Liver (tissue), 9 donors: ENCODE results near the gene EXOC2. TPM values are rescaled to one million over a fixed set of nuclear protein-coding genes. Genes with fewer than 3 reads are reported as not detected.

Experiments
- DNase-seq: peaks from one replicate; pipeline ENCODE4 v3.0.0-alpha.2; 2017; ENCODE audit warnings: low spot score
- H3K27ac ChIP-seq, 2 donors: one replicate each; pipeline ENCODE4 v1.7.0; 2013; ENCODE audit warnings: inconsistent platforms in 2 of 2, low read length in 2 of 2, control low read depth in 1 of 2, low read depth in 1 of 2, mild to moderate bottlenecking in 1 of 2
- H3K27me3 ChIP-seq, 4 donors: one replicate each; pipeline versions ENCODE4 v1.6.1 to v1.7.0; 2013; ENCODE audit warnings: low read length in 3 of 4, inconsistent platforms in 1 of 4, mild to moderate bottlenecking in 1 of 4, moderate library complexity in 1 of 4; ENCODE audit not compliant: control insufficient read depth in 4 of 4, insufficient read depth in 4 of 4
- H3K36me3 ChIP-seq, 4 donors: one replicate each; pipeline versions ENCODE4 v1.6.1 to v1.7.0; 2013; ENCODE audit warnings: low read length in 3 of 4, mild to moderate bottlenecking in 3 of 4, low read depth in 1 of 4, moderate library complexity in 1 of 4; ENCODE audit not compliant: control insufficient read depth in 4 of 4, insufficient read depth in 3 of 4
- H3K4me1 ChIP-seq, 4 donors: one replicate each; pipeline versions ENCODE4 v1.6.1 to v1.7.0; 2013; ENCODE audit warnings: low read length in 3 of 4, mild to moderate bottlenecking in 3 of 4, moderate library complexity in 1 of 4; ENCODE audit not compliant: control insufficient read depth in 4 of 4, insufficient read depth in 4 of 4
- H3K4me3 ChIP-seq, 3 donors: one replicate each; pipeline versions ENCODE4 v1.6.1 to v1.7.0; 2013; ENCODE audit warnings: low read length in 3 of 3, control low read depth in 1 of 3, low read depth in 1 of 3, mild to moderate bottlenecking in 1 of 3
- H3K9ac ChIP-seq, 2 donors: one replicate each; pipeline ENCODE4 v1.7.0; 2013; ENCODE audit warnings: low read length in 2 of 2, mild to moderate bottlenecking in 2 of 2, moderate library complexity in 2 of 2, control low read depth in 1 of 2, low read depth in 1 of 2
- H3K9me3 ChIP-seq, 4 donors: one replicate each; pipeline versions ENCODE4 v1.6.1 to v1.7.0; 2013; ENCODE audit warnings: low read length in 3 of 4; ENCODE audit not compliant: control insufficient read depth in 4 of 4
- ATF3 ChIP-seq: IDR thresholded peaks from 2 replicates; pipeline ENCODE4 v1.6.1; 2016; ENCODE audit warnings: antibody characterized with exemption
- CTCF ChIP-seq: fragments of 150-350 bp; IDR thresholded peaks from 2 replicates; pipeline ENCODE4 v1.5.1; 2017; ENCODE audit warnings: improper control_type of control experiment, low read depth, low read length; ENCODE audit not compliant: missing input control
- FOXA1 ChIP-seq: IDR thresholded peaks from 2 replicates; pipeline ENCODE4 v1.6.1; 2016; ENCODE audit warnings: antibody characterized with exemption
- FOXA2 ChIP-seq: IDR thresholded peaks from 2 replicates; pipeline ENCODE4 v1.6.1; 2016; ENCODE audit warnings: antibody characterized with exemption
- GABPA ChIP-seq, 2 donors: IDR thresholded peaks in 1 of 2; conservative IDR thresholded peaks in 1 of 2; 2 replicates each; pipeline ENCODE4 v1.6.1; 2016; ENCODE audit warnings: antibody characterized with exemption in 2 of 2, mild to moderate bottlenecking in 1 of 2, moderate library complexity in 1 of 2
- HNF4A ChIP-seq, 2 donors: conservative IDR thresholded peaks; 2 replicates each; pipeline ENCODE4 v1.6.1; 2016; ENCODE audit warnings: antibody characterized with exemption in 2 of 2, mild to moderate bottlenecking in 2 of 2
- HNF4G ChIP-seq: IDR thresholded peaks from 2 replicates; pipeline ENCODE4 v1.6.1; 2016; ENCODE audit warnings: antibody characterized with exemption
- JUND ChIP-seq, 2 donors: IDR thresholded peaks; 2 replicates each; pipeline ENCODE4 v1.6.1; 2016; ENCODE audit warnings: antibody characterized with exemption in 2 of 2
- MAX ChIP-seq: IDR thresholded peaks from 2 replicates; pipeline ENCODE4 v1.6.1; 2016; ENCODE audit warnings: antibody characterized with exemption
- RAD21 ChIP-seq, 2 donors: IDR thresholded peaks; 2 replicates each; pipeline ENCODE4 v1.6.1; 2016; ENCODE audit warnings: antibody characterized with exemption in 2 of 2, mild to moderate bottlenecking in 2 of 2
- REST ChIP-seq: IDR thresholded peaks from 2 replicates; pipeline ENCODE4 v1.6.1; 2016; ENCODE audit warnings: antibody characterized with exemption, mild to moderate bottlenecking
- RXRA ChIP-seq, 2 donors: IDR thresholded peaks; 2 replicates each; pipeline ENCODE4 v1.6.1; 2017 to 2018; ENCODE audit warnings: antibody characterized with exemption in 2 of 2, mild to moderate bottlenecking in 1 of 2
- SP1 ChIP-seq: IDR thresholded peaks from 2 replicates; pipeline ENCODE4 v1.6.1; 2018; ENCODE audit warnings: antibody characterized with exemption, mild to moderate bottlenecking
- TAF1 ChIP-seq: conservative IDR thresholded peaks from 2 replicates; pipeline ENCODE4 v1.6.1; 2016; ENCODE audit warnings: antibody characterized with exemption, mild to moderate bottlenecking
- YY1 ChIP-seq: IDR thresholded peaks from 2 replicates; pipeline ENCODE4 v1.6.1; 2016; ENCODE audit warnings: antibody characterized with exemption, mild to moderate bottlenecking
- ZBTB33 ChIP-seq: IDR thresholded peaks from 2 replicates; pipeline ENCODE4 v1.6.1; 2016; ENCODE audit warnings: antibody characterized with exemption
- WGBS: extraction: QIAGEN DNeasy Blood & Tissue Kit; methylation state at CpG from one replicate; pipeline ENCODE4 v1.1.7; 2013; 5-methylcytosine and 5-hydroxymethylcytosine counted together
- polyA plus RNA-seq, 2 donors: library from polyadenylated mRNA; stranded (reverse) in 1 of 2; unstranded in 1 of 2; fragments of 200-250 nt in 1 of 2; fragments of >200 nt in 1 of 2; fragmentation: Nextera tagmentation in 1 of 2; extraction: Ambion mirVana in 1 of 2; gene quantifications; one replicate each; pipeline versions ENCODE4 v1.2.1 to v1.2.3, GENCODE V29; 2013 to 2015
- total RNA-seq, 2 donors: library from RNA; depleted of rRNA; stranded (reverse); fragments of >200 nt; gene quantifications; one replicate each; pipeline ENCODE4 v1.2.3, GENCODE V29; 2014
- donor health status: healthy.
- donor health status: healthy.
- donor health status: healthy.
- donor health status: healthy.
- donor health status: healthy.

Gene EXOC2
- total and polyA plus RNA-seq, 4 donors: 6.7 to 15.3 (median 9.2) TPM

GRCh38 chr6:456887-457286, 236.1 kb downstream of the EXOC2 start:
- H3K36me3 ChIP-seq: no peaks in the 10 kb centered on the region
- no peak overlapping the region for H3K4me3 ChIP-seq
- H3K9ac ChIP-seq: no peak overlapping the region
- H3K27ac ChIP-seq: no peak overlapping the region
- peaks cover 0 to 1% (median 0%) of the 10 kb centered on the region in 4 donors for H3K9me3 ChIP-seq
- WGBS: 69% methylated on average over 4 of the region's 4 CpGs
- H3K4me1 ChIP-seq: no peaks in the 10 kb centered on the region
- TF ChIP-seq MAX (no peak), JUND (IDR thresholded peaks at IDR 0.05) (no peak), HNF4G (no peak), ZBTB33 (no peak), GABPA (IDR thresholded peaks at IDR 0.05 in 1 of 2, conservative IDR thresholded peaks at IDR 0.05 in 1 of 2) (no peak), CTCF (no peak), FOXA2 (no peak)
- no peak for DNase-seq
- no peaks in the 10 kb centered on the region for H3K27me3 ChIP-seq

- DNase-seq: no peak
- no peaks in the 10 kb centered on the region for H3K4me1 ChIP-seq
- TF ChIP-seq YY1: no peak
- TF ChIP-seq TAF1: no peak
- TF ChIP-seq RAD21 (IDR thresholded peaks at IDR 0.05): no peak
- TF ChIP-seq MAX: no peak
- no peak for TF ChIP-seq ATF3
- TF ChIP-seq HNF4A (conservative IDR thresholded peaks at IDR 0.05): no peak
- no peak for TF ChIP-seq CTCF
- TF ChIP-seq HNF4G: no peak
- TF ChIP-seq REST: no peak
- TF ChIP-seq GABPA (IDR thresholded peaks at IDR 0.05 in 1 of 2, conservative IDR thresholded peaks at IDR 0.05 in 1 of 2): no peak
- no peak for TF ChIP-seq ZBTB33
- no peak for TF ChIP-seq SP1
- no peak for TF ChIP-seq FOXA1
- TF ChIP-seq RXRA (IDR thresholded peaks at IDR 0.05): no peak
- peaks cover 0 to under 1% (median 0%) of the 10 kb centered on the region in 4 donors for H3K27me3 ChIP-seq
- WGBS: 84% methylated on average over 5 of the region's 5 CpGs
- H3K4me3 ChIP-seq: no peak overlapping the region
- peaks cover 0 to 1% (median 0%) of the 10 kb centered on the region in 4 donors for H3K9me3 ChIP-seq
- no peaks in the 10 kb centered on the region for H3K36me3 ChIP-seq
- no peak overlapping the region for H3K27ac ChIP-seq
- H3K9ac ChIP-seq: no peak overlapping the region
Measured at GRCh38 chr6:456358-456867, 236.5 kb downstream of the EXOC2 start.
